Cardiac fibroblast (primary cell): Measurements from ENCODE around the gene GRIK3.

Experiments used
- DNase-seq, 2 donors: peaks; one replicate each; pipeline versions ENCODE4 v3.0.0 to v3.0.0-alpha.2; 2010; ENCODE audit warnings: low read depth in 2 of 2
- H3K4me3 ChIP-seq, 2 donors: replicated peaks in 1 of 2; 1 replicate in 1 of 2; 2 replicates in 1 of 2; pipeline ENCODE4 v1.5.1; 2011; ENCODE audit warnings: low read depth in 2 of 2, low read length in 2 of 2, mild to moderate bottlenecking in 2 of 2, moderate library complexity in 1 of 2
- CTCF ChIP-seq: IDR thresholded peaks from one replicate; pipeline ENCODE4 v1.5.1; 2011; ENCODE audit warnings: low read depth, mild to moderate bottlenecking, low read length, inconsistent platforms

The GRIK3 gene

GRCh38 chr1:36965275-36966159 is 68.8 kb downstream of the GRIK3 start:
- no peak for DNase-seq
- no peak for TF ChIP-seq CTCF
- H3K4me3 ChIP-seq, result no peak overlapping the region

GRCh38 chr1:36964830-36965229 is 69.5 kb downstream of the GRIK3 start:
- no peak for TF ChIP-seq CTCF
- no peak overlapping the region for H3K4me3 ChIP-seq
- no peak for DNase-seq

GRCh38 chr1:36963006-36963405 is 71.3 kb downstream of the GRIK3 start:
- TF ChIP-seq CTCF, result no peak
- no peak for DNase-seq
- H3K4me3 ChIP-seq, result no peak overlapping the region

GRCh38 chr1:36961062-36961615 is 73.2 kb downstream of the GRIK3 start:
- no peak overlapping the region for H3K4me3 ChIP-seq
- no peak for TF ChIP-seq CTCF

GRCh38 chr1:36956570-36956969 is 77.7 kb downstream of the GRIK3 start:
- no peak overlapping the region for H3K4me3 ChIP-seq
- no peak for DNase-seq
- TF ChIP-seq CTCF, result no peak

More at GRCh38 chr1:36961062-36961615, 73.2 kb downstream of the GRIK3 start:
- DNase-seq, result no peak

GRCh38 chr1:36955016-36955415 is 79.3 kb downstream of the GRIK3 start:
- DNase-seq, result no peak
- TF ChIP-seq CTCF, result no peak
- H3K4me3 ChIP-seq, result no peak overlapping the region
